DMS114 treated with DMSO at 0.1 percent for 48 hours (cell line): Measurements from ENCODE around the gene SPDYE17.
"Not testable (repeated sequence)": the region's sequence is repeated elsewhere in the genome, so short reads cannot be mapped to it uniquely, and the experiment has no call there.

ENCODE experiments used
- DNase-seq: peaks from one replicate; lab custom pipeline; 2025; ENCODE audit not compliant: unreplicated experiment; lab: John Stamatoyannopoulos, UW

Gene SPDYE17, protein sequence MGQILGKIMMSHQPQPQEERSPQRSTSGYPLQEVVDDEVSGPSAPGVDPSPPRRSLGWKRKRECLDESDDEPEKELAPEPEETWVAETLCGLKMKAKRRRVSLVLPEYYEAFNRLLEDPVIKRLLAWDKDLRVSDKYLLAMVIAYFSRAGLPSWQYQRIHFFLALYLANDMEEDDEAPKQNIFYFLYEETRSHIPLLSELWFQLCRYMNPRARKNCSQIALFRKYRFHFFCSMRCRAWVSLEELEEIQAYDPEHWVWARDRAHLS

GRCh38 chr7:77032261-77032660 is at the start of gene SPDYE17:
Gene SPDYE17 (minus strand): TSS chr7:77032361. CDS start chr7:77030570, 1,791 bp downstream.
- not testable (repeated sequence) for DNase-seq

DNA sequence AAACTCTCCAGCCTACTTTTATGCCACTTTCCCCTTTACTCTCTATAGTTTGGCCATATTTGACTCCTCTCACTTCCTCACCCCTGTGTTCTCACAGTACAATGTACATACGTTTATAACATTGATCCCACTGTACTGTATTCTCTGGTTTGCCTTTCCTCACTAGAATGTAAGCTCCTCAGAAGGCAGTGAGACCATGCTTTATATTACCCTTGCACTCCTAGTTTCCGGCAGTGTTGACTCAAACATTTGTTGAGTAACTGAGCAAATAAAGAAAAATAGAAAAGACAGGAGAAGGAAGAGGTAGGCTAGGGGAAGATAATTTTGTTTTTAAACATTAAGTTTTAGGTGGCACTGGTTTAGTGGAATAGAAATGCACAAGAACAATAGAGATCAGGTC is 48.1 kb upstream of the SPDYE17 start:
- not testable (repeated sequence) for DNase-seq

DNA sequence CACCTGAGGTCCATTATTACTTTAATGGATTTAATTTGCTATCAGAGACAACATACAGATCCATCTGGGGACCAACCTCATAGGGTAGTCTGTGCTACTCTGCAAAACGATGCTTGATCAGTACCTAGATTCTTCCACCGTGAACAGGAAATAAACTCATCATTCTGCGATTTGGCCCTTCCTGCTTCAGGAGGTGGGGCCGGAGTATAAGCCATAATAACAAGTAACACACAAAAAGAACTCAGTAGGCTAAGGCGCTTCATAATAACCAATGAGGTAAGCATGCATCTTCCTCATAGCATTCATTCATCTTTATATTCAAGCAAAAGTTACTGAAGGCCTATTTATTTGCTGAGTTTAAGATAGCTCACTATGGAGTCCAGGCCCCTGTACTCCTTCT is 47.5 kb upstream of the SPDYE17 start:
- not testable (repeated sequence) for DNase-seq

GRCh38 chr7:77079112-77079511 is 47.0 kb upstream of the SPDYE17 start:
- not testable (repeated sequence) for DNase-seq

GRCh38 chr7:77077060-77077459 is 44.9 kb upstream of the SPDYE17 start:
- not testable (repeated sequence) for DNase-seq

GRCh38 chr7:77074786-77075396 is 42.7 kb upstream of the SPDYE17 start:
- not testable (repeated sequence) for DNase-seq

DNA sequence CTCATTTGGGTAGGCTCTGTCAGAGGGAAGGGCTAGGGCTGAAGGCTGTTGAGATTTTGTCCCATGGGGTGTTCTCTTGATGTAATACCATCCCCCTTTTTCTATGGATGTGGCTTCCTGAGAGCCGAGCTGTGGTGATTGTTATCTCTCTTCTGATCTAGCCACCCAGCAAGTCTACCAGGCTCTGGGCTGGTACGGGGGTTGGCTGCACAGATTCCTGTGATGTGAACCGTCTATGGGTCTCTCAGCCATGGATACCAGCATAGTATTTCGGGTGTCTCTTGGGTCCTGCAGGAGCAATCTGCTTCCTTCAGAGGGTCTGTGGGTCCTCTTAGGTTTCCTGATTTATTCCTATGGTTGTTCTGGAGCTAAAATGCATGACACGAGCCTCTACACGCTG is 38.9 kb upstream of the SPDYE17 start:
- not testable (repeated sequence) for DNase-seq

GRCh38 chr7:77065869-77066268 is 33.7 kb upstream of the SPDYE17 start:
- DNase-seq = not testable (repeated sequence)

GRCh38 chr7:77063732-77064131 is 31.6 kb upstream of the SPDYE17 start:
- DNase-seq = not testable (repeated sequence)

DNA sequence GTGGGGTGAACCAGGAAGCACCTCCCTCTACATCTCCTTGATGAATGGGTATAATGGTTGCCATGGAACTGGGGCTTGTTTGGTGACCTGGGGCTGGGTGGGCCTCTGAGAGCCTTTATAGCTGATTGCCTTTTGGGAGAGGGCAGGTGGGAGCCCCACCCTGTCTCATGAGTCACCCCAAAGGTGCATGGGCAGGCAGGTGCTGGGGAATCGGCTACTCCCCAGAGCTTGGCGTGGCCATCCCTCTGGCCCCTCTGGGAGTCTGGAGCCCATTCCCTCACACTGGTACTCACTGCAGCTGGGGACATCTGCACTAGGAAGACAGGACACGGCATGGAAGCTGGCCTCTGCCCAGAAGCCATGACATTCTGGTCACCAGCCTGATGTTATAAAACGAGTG is 30.4 kb upstream of the SPDYE17 start, which contains the start of gene SPDYE18:
Gene SPDYE18, minus strand, starts transcription at position 2 of the 400 bp plus-strand sequence. CDS start 2,046 bp downstream, outside the sequence.
- not testable (repeated sequence) for DNase-seq

DNA sequence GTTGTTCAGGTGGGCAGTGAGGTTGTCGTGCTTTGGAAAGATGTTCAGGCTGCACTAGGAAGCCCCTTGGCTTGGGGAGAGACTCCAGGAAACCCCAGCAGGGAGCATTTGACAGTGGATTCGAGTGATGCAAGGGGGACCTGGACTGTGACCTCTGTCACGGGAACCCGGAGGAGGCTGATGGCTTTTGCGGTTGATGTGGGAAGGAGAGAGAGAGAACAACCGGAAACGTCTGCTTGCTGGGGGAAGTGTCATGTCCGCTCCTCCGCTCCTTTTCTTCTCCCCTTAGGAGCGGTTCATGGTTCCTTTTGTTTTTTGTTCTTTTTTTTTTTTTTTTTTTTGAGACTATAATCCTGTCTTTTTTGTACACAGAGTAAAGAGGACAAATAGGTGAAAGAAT is 5.8 kb downstream of the SPDYE17 start:
- not testable (repeated sequence) for DNase-seq

DNA sequence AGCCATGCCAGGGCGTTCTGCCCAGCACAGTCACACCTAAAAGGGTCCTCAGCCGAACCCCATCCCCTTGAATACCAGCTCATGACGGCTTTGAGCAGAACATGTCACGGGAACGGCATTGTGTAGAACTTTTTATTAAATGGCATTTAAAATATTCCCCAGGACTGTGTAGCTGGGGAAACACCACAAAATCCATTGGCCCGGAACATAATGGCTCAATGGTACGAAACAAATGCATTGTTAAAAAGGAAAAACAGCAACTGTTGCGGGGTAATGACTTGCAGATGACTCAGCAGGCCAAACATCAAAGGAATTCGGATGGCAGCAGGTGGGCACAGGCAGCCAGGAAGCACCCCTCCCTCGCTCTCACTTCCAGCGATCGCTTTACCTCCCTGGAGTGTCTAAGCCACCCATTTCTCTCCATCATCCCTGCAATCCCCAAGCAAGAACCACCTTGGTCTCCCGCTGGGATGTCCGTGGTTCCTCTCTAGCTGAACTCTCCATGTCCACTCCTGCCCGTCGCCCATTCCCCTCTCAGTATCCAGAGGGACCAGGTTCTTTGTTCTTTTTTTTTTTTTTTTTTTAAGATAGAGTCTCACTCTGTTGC is 22.0 kb downstream of the SPDYE17 start:
- not testable (repeated sequence) for DNase-seq

DNA sequence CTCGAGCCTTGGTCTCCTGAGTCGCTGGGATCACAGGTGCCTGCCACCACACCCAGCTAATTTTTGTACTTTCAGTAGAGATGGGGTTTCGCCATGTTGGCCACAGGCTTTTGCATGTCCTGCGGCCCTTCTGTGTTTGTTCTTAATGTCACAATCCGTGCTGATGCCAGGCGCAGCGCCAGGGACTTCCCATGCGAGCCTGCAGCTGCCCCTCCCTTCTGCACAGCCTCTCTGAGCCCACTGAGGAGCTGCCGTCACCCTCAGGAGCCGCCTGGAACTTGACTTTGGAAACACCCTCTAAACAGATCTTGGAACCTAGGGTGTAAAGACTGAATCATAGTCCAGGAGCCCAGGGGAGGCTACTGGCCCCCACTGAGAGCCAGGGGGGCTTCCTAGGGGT is 24.2 kb downstream of the SPDYE17 start:
- DNase-seq = not testable (repeated sequence)

GRCh38 chr7:77006127-77007110 is 25.7 kb downstream of the SPDYE17 start:
- DNase-seq = not testable (repeated sequence)

- DNase-seq = not testable (repeated sequence)
These were observed 26.6 kb downstream of the SPDYE17 start for GRCh38 chr7:77005461-77006057.

DNA sequence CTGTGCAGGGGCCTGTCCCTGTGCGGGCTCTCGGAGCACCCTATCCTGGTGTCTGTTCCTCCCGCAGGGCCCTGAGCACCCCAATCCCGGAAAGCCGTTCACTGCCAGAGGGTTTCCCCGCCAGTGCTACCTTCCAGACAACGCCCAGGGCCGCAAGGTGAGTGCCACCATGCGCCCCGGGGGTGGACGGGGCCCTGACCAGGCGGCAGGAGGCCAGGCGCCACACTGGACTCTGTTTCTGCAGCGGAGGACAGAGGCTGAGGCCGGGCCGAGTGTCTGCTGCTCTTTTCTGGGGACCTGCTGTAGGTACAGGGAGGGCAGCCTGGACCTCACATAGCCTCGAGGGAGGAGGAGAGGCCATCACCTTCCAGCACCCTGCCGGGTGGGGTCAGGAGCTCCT is 28.0 kb downstream of the SPDYE17 start:
- DNase-seq = not testable (repeated sequence)

GRCh38 chr7:77003241-77003640 is 28.9 kb downstream of the SPDYE17 start:
- not testable (repeated sequence) for DNase-seq

- DNase-seq = not testable (repeated sequence)
These were observed 29.4 kb downstream of the SPDYE17 start for GRCh38 chr7:77002678-77003233.

GRCh38 chr7:77002104-77002503 is 30.1 kb downstream of the SPDYE17 start:
- DNase-seq = not testable (repeated sequence)
